Hindlimb muscle (tissue), 1 donor: ENCODE data around the gene ITGAL. TPM values are rescaled to one million over a fixed set of nuclear protein-coding genes. Genes with fewer than 3 reads are reported as not detected.
"Not testable (repeated sequence)": the region's sequence is repeated elsewhere in the genome, so short reads cannot be mapped to it uniquely, and the experiment has no call there.

ENCODE experiments used
- DNase-seq: peaks from one replicate; pipeline ENCODE4 v3.0.0-alpha.2; 2013
- polyA plus RNA-seq: library from polyadenylated mRNA; unstranded; fragments of 120-200 nt; gene quantifications from one replicate; pipeline ENCODE4 v1.2.1, GENCODE V29; 2013; ENCODE audit not compliant: insufficient read length

ITGAL gene
- polyA plus RNA-seq, result 4.1 TPM

DNA sequence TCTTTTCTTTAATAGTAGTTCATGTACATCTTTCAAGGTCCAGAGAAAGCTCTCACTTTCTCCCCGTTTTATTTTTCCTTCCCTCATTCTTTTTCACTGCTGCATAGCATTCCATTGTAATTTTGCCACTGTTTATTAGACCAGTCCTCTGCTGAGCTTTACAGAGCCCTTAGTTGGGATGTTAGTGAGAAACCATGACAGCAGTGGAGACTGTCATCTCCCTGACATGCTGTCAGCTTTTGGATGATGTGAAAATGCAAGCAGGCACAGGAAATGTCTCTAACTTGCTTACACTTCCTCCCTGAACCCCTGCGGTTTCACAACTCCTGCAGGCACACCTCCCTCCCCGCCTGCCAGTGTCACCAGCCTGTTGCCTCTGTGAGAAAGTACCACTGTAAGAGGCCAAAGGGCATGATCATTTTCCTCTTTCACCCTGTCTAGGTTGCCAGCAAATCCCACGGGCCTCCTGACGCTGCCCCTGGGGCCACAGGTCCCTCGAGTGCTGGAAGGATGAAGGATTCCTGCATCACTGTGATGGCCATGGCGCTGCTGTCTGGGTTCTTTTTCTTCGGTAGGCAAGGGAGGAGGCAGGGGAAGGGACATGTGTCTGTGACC lies at the start of gene ITGAL:
TSS of gene ITGAL (plus strand) at position 415 of the 615 bp plus-strand sequence. CDS start at position 511, 96 bp downstream.
- DNase-seq, result peak; percentile 8

DNA sequence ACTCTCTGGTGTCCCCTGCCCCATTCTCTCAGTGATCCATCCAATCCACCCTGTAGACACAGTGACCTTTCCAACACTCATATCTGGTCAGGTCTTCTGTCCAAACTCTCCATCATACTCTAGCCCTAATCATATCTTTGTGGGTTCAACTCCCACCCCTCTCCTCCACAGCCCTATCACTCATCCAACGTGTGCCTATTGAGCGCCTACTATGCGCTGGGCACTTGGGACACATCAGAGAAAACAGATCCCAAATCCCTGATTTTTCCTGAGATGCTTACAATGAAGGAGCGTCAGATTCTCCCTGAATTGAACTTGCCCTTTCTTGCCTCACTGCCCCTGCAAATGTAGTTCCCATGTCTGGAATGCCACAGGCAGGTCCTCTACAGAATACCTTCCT lies 44.5 kb upstream of the ITGAL start:
- no peak for DNase-seq

DNA sequence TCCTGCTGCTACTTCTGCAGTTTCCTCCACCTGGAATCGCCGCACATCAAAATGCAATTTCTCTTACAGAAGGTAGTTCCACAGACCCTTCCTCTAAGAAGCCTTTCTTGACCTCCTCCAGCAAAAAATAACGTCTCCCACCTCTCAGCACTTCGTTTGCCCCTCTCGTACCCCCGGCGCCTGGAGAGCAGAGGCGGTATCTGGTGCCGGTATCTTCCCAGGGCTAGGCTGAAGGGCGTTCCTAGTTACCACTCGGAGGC lies 43.2 kb upstream of the ITGAL start:
- peak; percentile 14 for DNase-seq

DNA sequence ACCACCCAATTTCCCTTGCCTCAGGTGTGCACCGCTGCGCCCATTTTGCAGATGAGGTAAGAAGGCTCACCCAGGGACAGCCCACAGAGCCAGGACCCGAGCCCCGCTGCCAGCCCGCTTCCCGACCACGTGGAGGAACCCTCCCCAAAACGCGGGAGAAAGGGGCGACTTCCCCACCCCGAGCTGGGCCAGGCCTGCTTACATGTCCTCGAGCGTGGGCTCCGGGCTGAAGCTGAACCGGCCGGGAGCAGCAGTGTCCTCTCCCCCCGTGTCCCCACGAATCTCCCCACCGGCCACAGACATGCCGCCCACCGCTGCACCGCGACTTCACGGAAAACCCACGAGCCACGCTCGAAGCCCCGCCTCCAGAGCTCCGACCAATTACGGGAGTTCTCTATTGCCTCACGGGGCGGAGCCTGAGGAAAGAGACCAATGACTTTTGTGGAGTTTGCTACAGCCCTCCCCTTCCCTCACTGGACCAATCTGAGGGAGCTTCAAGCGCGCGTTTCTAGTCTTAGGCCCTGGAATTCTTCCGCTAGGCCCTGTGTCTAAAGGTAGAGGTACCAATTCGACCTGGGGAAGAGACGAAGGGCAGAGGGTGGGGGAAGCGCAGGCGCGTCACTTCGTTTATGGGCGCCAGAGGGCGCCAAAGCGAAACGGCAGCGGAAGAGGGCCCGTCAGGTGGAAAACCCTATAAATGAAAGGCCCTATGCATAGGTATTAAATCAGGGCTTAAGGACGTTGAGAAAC lies 42.7 kb upstream of the ITGAL start, which contains the start of gene DCTPP1:
TSS of gene DCTPP1 (minus strand) at position 353 of the 750 bp plus-strand sequence. CDS start at position 303, 50 bp downstream.
- peak; percentile 96 for DNase-seq

DNA sequence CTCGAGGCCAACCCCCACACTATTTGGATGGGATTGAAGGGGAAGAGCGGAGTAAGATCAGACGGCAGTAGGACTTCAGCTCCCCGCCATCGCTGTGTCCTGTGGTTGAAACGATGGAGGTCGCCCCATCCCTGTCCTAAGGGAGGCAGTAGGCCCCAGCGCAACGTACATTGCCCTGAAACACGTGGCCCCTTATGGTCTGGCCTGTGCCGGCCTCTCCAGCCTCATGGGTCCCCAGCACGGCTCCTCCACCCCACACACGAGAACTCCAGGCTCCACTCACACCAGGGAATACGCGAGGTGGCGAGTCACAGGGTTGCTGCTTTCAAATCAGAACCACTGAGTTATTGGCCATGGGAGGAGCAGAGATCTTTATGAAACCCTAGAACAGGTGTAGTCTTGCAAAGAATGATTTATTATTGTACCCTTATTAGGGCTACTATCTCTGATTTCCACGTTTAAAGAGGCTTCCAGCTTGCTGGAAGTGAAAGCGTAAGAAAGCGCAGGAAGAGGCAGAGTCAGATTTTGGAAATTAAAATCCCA lies 42.0 kb upstream of the ITGAL start:
- no peak for DNase-seq

DNA sequence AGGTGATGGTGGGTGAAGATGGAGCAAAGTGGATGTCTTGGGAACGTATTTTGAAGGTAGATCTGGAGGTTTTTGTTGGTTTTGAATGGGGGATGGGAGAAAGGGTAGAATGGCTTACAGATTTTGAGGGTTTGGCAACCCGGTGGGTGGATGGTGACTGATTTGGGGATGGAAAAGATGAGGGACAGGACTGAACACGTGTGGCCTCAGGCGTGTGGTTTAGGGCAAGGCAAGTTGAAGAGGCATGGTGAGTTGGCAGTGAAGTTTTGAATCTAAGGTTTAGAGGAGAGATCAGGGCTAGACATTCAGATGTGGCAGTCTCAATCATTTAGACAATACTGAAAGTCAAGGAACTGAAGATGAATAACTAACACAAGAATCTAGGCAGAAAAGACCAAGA lies 37.7 kb upstream of the ITGAL start:
- DNase-seq, result no peak

DNA sequence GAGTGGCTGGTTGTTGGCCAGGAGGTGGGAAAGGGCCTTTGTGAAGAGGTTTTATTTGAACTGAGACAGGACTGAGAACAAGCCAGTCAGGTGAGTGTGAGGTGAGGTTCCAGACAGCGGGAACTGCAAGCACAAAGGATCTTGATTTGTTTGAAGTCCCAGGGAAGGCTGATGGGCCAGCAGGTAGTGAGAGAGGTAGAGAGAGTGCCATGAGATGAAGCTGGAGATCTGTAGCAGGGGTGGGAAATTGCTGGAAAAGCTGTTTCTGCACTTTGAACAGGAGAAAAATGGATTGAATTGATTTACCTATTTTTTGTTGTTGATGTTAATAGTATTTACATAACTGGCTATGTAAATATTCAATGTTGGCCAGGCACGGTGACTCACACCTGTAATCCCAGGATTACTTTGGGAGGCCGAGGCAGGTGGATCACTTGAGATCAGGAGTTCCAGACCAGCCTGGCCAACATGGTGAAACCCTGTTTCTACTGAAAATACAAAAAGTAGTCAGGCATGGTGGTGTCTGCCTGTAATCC lies 35.0 kb upstream of the ITGAL start:
- DNase-seq, result no peak

DNA sequence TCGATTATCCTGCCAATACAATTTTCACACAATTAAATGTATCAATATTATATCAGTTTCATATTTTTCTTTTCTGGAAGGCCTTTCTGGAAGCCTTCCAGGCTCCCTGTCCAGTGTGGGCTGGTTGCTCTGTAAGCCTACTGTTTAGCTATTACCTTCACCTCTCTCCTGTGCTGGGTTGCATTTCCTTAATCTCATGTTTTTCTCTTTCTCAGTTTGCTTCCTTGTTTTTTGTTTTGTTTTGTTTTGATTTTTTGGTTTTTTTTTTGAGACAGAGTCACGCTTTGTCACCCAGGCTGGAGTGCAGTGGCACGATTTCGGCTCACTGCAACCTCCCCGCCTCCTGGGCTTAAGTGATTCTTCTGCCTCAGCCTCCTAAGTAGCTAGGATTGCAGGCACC lies 33.7 kb upstream of the ITGAL start:
- no peak for DNase-seq

DNA sequence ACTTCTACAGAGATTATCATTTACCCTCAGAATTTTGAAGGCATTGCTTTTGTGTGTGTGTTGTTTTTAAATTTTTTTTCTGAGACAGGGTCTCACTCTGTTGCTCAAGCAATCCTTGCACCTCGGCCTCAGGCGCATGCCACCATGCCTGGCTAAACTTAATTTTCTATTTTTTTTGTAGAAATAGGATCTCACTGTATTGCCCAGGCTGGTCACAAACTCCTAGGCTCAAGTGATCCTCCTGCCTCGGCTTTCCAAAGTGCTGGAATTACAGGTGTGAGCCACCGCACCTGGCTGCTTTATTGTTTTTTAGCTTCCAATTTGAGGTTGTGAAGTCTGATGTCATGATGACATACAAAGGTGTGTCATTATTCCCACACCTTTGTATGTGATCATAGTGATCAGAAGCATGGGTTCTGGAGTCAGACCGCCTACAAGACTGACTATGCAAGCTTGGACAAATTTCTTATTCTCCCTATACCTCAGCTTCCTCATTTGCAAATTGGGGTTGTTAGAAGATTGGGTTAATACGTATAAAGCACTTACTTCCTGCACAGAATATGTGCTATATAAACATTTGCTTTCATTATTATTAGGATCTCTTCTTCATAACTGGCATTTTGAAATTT lies 32.7 kb upstream of the ITGAL start:
- DNase-seq, result no peak

DNA sequence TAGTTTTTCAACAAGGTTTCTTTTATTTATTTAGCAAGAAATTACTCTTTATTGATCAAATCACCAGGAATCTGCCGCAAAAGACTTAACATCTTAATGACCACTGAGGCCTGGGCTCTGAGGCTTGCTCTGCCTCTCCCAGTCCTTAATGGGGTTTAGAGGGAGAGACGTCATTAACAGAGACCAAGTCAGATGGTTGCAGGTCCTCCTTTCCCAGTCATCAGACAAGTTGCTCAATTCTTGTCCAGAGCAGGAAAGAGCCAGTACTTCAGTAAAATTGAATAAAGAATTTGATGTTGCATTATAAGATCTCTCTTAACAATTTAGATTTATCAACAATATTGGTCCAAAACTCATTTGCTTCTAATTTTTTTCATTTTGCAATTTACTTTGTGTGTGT lies 28.9 kb upstream of the ITGAL start:
- no peak for DNase-seq

DNA sequence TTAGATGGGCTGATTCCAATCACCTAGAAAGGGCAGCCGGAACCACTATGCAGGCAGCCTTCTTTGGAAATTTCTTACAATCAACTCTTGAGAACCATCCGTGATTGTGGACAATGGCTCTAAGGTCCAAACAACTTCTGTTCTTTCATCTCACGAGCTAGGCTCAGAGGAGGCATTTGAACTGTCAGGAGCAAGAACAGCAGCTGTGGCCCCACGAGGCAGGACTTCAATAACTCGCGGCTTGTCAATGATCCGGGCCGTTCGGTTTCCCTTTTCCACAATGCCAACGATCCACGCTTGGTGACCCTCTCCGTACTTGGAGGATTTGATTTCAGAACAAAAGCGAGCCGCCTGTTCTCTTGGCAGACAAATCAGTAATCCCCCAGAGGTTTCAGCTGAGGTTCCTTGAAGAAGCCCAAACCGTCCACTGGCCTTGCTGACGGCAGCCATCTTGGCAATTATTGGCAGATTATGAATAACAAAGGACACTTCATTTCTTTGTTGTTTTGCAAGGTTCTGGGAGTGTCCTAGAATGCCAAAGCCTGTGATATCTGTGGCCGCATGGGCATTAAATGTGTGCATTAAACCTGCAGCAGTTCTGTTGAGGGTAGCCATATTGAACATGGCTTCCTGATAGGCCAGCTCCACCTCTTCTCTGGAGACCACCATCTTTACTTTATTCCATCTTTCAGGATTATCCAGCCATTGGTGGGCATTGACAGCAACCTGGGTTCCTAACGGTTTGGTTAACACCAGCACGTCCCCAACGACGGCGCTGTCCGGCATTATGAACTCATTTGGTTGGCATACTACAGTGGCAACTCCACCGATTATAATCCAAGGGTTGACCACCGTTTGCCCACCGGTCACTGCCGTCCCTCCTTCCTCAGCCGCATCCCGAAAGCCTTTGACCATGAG lies 28.1 kb upstream of the ITGAL start:
- DNase-seq, result no peak

DNA sequence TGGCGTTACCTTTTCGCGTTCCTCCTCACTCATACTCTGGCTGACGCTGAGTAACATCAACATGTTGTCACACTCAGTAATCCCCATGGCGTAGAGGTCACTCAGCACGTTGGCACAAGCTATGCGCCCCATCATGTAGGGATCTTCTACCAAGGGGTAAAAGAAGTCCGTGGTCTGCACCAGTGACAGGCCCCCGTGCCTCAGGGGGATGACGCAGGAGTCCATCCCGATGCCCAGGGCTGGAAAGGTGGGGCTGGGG lies 27.5 kb upstream of the ITGAL start:
- DNase-seq, result no peak

DNA sequence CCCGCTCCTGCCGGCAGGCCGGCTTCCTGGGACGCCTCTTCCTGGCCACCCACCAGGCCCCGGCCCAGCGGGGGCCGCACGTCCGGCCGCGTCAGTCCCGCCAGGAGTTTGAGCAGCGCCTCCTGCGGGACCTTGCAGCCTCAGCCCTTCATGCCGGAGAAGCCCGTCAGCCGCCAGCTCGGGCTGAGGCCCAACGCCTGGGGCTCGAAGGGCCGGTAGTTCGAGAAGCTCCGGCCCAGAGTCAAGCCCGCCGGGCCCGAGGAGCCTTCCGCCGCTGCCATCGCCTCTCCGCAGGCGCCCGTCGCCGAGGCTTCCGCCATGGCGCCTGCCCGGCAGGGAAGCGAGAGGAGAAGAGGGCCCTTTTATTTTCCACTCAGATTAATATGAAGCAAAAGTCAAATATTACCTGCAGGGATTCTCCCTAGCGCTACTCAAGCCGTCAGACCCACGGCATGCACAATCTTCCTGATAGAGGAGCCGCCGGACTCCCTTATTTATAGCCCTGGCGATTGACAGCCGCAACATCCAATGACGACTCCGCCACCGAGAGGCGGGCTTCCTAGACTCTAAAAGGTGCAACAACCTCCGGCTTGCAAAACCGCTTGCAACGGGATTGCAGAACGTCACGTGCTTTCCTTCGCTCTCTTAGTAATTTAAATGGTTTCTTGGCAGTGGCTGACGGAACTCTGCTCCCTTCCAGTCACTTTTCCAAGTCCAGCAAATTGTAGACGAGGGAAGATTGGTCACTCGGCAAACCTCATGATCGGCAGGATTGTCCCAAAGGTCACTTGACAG lies 26.9 kb upstream of the ITGAL start, which contains the start of gene SEPHS2:
TSS of gene SEPHS2 (minus strand) at position 467 of the 795 bp plus-strand sequence. CDS start at position 320, 147 bp downstream.
- peak; percentile 94 for DNase-seq

DNA sequence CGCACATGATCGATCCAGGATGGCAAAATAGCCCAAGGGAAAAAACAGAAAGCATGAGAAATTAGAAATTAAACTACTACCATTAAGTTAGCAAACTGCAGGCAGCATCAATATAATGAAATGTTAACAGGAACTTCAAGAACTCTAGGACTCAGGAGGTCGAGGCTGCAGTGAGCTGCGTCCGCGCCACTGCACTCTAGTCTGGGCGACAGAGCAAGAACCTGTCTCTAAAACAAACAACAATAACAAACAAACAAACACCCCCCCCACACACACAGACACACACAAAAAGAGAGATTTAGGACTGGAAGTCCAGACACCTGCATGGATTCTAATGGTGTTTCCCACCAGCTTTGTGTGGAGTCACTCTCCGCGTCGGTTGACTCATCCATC lies 26.3 kb upstream of the ITGAL start:
- no peak for DNase-seq

DNA sequence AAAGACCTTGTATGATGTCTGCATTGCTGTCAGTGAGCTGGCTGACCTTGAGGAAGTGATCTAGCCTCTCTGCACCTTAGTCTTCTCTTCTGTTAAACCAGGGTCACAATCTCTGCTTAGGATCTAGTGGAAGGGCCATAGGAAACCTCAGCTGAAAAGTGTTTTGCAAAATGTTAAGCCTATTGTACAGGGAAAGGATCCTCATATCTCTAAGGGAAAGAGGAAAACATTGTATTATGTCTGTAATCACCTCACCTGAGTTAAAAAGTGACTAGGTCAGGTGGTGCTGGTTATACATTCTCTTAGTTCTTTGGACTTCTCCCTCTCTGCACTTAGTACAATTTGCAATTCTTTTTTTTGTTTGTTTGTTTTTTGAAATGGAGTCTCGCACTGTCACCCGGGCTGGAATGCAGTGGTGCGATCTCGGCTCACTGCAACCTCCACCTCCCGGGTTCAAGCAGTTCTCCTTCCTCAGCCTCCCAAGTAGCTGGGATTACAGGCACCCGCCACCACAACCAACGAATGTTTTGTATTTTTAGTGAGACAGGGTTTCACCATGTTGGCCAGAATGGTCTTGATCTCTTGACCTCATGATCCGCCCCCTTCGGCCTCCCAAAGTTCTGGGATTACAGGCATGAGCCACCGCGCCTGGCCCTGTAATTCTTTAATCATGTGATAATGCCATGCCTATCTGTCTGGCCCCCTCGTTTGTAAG lies 24.9 kb upstream of the ITGAL start:
- no peak for DNase-seq

DNA sequence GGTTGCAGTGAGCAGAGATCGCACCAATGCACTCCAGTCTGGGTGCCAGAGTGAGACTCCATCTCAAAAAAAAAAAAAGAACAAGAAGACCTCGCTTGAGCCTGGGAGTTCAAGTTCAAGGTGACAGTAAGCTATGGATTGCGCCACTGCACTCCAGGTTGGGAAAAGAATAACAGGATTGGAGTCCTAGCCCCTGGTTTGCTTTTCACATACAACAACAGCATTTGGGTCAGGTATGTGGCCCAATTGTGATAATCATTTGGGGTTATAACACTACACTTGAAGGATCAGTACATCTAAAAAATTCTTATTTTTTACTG lies 23.5 kb upstream of the ITGAL start:
- no peak for DNase-seq

DNA sequence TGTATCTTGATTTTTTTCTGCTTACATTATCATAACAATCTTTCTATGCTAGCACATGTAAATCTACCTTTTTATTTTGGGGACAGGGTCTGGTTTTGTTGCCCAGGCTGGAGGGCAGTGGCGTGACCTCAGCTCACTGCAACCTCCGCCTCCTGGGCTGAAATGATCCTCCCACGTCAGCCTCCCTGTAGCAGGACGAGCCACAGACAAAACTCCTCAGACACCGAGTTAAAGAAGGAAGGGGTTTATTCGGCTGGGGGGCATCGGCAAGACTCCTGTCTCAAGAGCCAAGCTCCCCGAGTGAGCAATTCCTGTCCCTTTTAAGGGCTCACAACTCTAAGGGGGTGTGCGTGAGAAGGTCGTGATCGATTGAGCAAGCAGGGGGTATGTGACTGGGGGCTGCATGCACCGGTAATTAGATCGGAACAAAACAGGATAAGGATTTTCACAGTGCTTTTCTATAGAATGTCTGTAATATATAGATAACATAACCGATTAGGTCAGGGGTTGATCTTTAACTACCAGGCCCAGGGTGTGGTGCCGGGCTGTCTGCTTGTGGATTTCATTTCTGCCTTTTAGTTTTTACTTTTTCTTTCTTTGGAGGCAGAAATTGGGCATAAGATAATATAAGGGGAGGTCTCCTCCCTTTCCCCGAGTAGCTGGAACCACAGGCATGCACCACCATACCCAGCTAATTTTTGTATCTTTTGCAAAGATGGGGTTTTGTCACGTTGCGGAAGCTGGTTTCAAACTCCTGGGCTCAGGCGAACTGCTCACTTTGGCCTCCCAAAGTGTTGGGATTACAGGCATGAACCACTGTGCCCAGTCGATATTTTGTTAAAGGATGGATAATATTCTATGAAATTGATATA lies 19.6 kb upstream of the ITGAL start:
- not testable (repeated sequence) for DNase-seq

DNA sequence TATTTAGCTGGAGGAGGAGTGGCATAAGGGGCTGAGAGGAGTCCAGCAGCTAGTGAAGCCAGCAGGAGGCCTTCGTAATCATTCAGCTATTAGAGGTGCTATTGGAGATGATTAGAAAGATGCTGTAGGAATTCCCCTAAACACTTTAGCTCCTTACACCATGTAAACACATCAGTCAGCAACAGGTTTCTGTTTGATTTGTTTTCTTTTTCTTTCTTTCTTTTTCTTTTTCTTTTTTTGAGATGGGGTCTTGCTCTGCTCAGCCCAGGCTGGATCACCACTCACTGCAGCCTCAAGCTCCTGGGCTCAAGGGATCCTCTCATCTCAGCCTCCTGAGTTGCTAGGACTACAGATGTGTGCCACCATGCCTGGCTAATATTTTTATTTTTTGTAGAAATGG lies 16.2 kb upstream of the ITGAL start:
- no peak for DNase-seq

DNA sequence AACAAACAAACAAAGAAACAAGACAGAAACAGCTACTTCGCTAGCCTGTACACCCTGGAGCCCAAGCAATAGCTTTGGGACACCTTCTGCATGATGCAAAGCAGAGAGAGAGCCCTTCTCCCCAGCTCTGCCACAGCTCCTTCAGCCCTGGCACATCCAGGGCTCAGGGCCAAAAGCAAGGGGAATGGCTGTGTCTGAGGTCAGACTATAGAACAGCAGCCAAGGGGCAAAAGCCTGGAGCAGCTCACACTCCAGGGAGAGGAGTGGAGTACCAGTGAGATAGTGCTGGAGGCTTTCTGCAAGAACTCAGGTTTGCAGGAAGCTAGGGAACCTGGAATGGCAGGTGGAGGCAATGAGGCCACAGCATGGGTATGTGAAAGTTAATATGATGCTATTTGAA lies 15.3 kb upstream of the ITGAL start:
- no peak for DNase-seq
